Mesenchymal stem cell (in vitro differentiated cells and primary cell): ENCODE results near the gene UNC50.

Source experiments
- DNase-seq: peaks from one replicate; pipeline ENCODE4 v3.0.0-alpha.2; 2013
- H2AFZ ChIP-seq: one replicate; pipeline ENCODE4 v1.6.1; 2013; ENCODE audit warnings: low read depth, mild to moderate bottlenecking, control low read depth, inconsistent platforms, low read length, moderate library complexity
- H2AK5ac ChIP-seq: 2 replicates; pipeline ENCODE4 v1.6.1; 2013; ENCODE audit warnings: low read length, moderate library complexity, mild to moderate bottlenecking, inconsistent platforms; ENCODE audit not compliant: severe bottlenecking
- H2BK120ac ChIP-seq: one replicate; pipeline ENCODE4 v1.6.1; 2013; ENCODE audit warnings: low read depth, mild to moderate bottlenecking, inconsistent platforms, low read length, moderate library complexity
- H2BK12ac ChIP-seq, 2 experiments: one replicate each; pipeline ENCODE4 v1.6.1; 2013; ENCODE audit warnings: inconsistent platforms in 2 of 2, low read length in 2 of 2, mild to moderate bottlenecking in 2 of 2, moderate library complexity in 2 of 2, control low read depth in 1 of 2
- H2BK15ac ChIP-seq: one replicate; pipeline ENCODE4 v1.6.1; 2013; ENCODE audit warnings: mild to moderate bottlenecking, low read depth, inconsistent platforms; ENCODE audit not compliant: poor library complexity, severe bottlenecking
- H2BK5ac ChIP-seq: 2 replicates; pipeline ENCODE4 v1.6.1; 2013; ENCODE audit warnings: low read depth, mild to moderate bottlenecking, low read length, control low read depth, inconsistent platforms; ENCODE audit not compliant: poor library complexity, severe bottlenecking
- H3K14ac ChIP-seq, 2 experiments: one replicate each; pipeline ENCODE4 v1.6.1; 2013; ENCODE audit warnings: inconsistent platforms in 2 of 2, low read length in 2 of 2, control low read depth in 1 of 2, mild to moderate bottlenecking in 1 of 2, moderate library complexity in 1 of 2
- H3K18ac ChIP-seq, 2 experiments: one replicate each; pipeline ENCODE4 v1.6.1; 2013; ENCODE audit warnings: inconsistent platforms in 2 of 2, low read length in 2 of 2, control low read depth in 1 of 2, low read depth in 1 of 2, mild to moderate bottlenecking in 1 of 2
- H3K23ac ChIP-seq, 2 experiments: one replicate each; pipeline ENCODE4 v1.6.1; 2013; ENCODE audit warnings: inconsistent platforms in 2 of 2, low read length in 2 of 2, mild to moderate bottlenecking in 2 of 2, moderate library complexity in 2 of 2, control low read depth in 1 of 2
- H3K27ac ChIP-seq: 2 replicates; pipeline ENCODE4 v1.5.1; 2013; ENCODE audit warnings: mild to moderate bottlenecking, moderate library complexity, low read length, control low read depth, inconsistent platforms; ENCODE audit not compliant: poor library complexity, severe bottlenecking
- H3K27me3 ChIP-seq, 2 experiments: 2 replicates each; pipeline versions ENCODE4 v1.6.1 to v1.7.0; 2013; ENCODE audit warnings: low read length in 2 of 2, mild to moderate bottlenecking in 2 of 2, moderate library complexity in 2 of 2, control low read depth in 1 of 2, inconsistent platforms in 1 of 2; ENCODE audit not compliant: control insufficient read depth in 1 of 2, insufficient read depth in 1 of 2
- H3K36me3 ChIP-seq, 2 experiments: 2 replicates each; pipeline versions ENCODE4 v1.6.1 to v1.7.0; 2013; ENCODE audit warnings: low read length in 2 of 2, control low read depth in 1 of 2, inconsistent platforms in 1 of 2, low read depth in 1 of 2, mild to moderate bottlenecking in 1 of 2; ENCODE audit not compliant: insufficient read depth in 2 of 2, control insufficient read depth in 1 of 2
- H3K4ac ChIP-seq, 2 experiments: one replicate each; pipeline ENCODE4 v1.6.1; 2013; ENCODE audit warnings: inconsistent platforms in 2 of 2, low read length in 2 of 2, mild to moderate bottlenecking in 2 of 2, moderate library complexity in 2 of 2, control low read depth in 1 of 2, low read depth in 1 of 2
- H3K4me1 ChIP-seq: 2 replicates; pipeline ENCODE4 v1.6.1; 2013; ENCODE audit warnings: low read depth, low read length, control low read depth; ENCODE audit not compliant: control insufficient read depth, insufficient read depth
- H3K4me2 ChIP-seq: 2 replicates; pipeline ENCODE4 v1.6.1; 2013; ENCODE audit warnings: low read length, mild to moderate bottlenecking, inconsistent platforms; ENCODE audit not compliant: poor library complexity, severe bottlenecking
- H3K4me3 ChIP-seq, 2 experiments: 2 replicates each; pipeline versions ENCODE4 v1.5.1 to v1.7.0; 2013; ENCODE audit warnings: low read length in 2 of 2, mild to moderate bottlenecking in 2 of 2, control low read depth in 1 of 2, low read depth in 1 of 2; ENCODE audit not compliant: insufficient read depth in 1 of 2
- H3K79me1 ChIP-seq: replicated peaks from 2 replicates; pipeline ENCODE4 v1.6.1; 2013; ENCODE audit warnings: mild to moderate bottlenecking, control low read depth, low read length, inconsistent platforms; ENCODE audit not compliant: poor library complexity, severe bottlenecking
- H3K9ac ChIP-seq: 2 replicates; pipeline ENCODE4 v1.7.0; 2013; ENCODE audit warnings: mild to moderate bottlenecking, low read length, moderate library complexity
- H3K9me3 ChIP-seq: 2 replicates; pipeline ENCODE4 v1.7.0; 2013; ENCODE audit warnings: mild to moderate bottlenecking, low read length; ENCODE audit not compliant: control insufficient read depth
- H4K8ac ChIP-seq: one replicate; pipeline ENCODE4 v1.6.1; 2013; ENCODE audit warnings: inconsistent platforms, mild to moderate bottlenecking, low read length, moderate library complexity
- H4K91ac ChIP-seq: one replicate; pipeline ENCODE4 v1.6.1; 2013; ENCODE audit warnings: mild to moderate bottlenecking, low read length, inconsistent platforms
- WGBS: methylation state at CpG from one replicate; pipeline ENCODE4 v1.1.7; 2013; ENCODE audit warnings: mixed read lengths; 5-methylcytosine and 5-hydroxymethylcytosine counted together

UNC50 gene

GRCh38 chr2:98617149-98617548 lies 8.8 kb downstream of the UNC50 start:
- H3K4me2 ChIP-seq, result no peak overlapping the region
- H3K36me3 ChIP-seq, result peaks cover 17 to 66% of the 10 kb centered on the region in 2 experiments
- no peak overlapping the region for H3K4ac ChIP-seq
- no peak for DNase-seq
- H2BK120ac ChIP-seq, result no peak overlapping the region
- H3K18ac ChIP-seq, result no peak overlapping the region
- no peak overlapping the region for H2AFZ ChIP-seq
- H3K27me3 ChIP-seq, result no peaks in the 10 kb centered on the region
- peaks cover 27% of the 10 kb centered on the region for H3K79me1 ChIP-seq
- no peaks in the 10 kb centered on the region for H3K4me1 ChIP-seq
- H3K9me3 ChIP-seq, result no peaks in the 10 kb centered on the region
- no peak overlapping the region for H4K91ac ChIP-seq
- no peak overlapping the region for H3K14ac ChIP-seq
- no peak overlapping the region for H3K4me3 ChIP-seq
- no peak overlapping the region for H4K8ac ChIP-seq
- H2BK15ac ChIP-seq, result no peak overlapping the region
- H3K23ac ChIP-seq, result no peak overlapping the region
- no peak overlapping the region for H2BK12ac ChIP-seq
- no peak overlapping the region for H3K9ac ChIP-seq
- WGBS, result 91% methylated on average over 4 of the region's 5 CpGs
- no peak overlapping the region for H2AK5ac ChIP-seq
- no peak overlapping the region for H3K27ac ChIP-seq
- no peak overlapping the region for H2BK5ac ChIP-seq

- 79% methylated on average over 3 of the region's 5 CpGs for WGBS
- H3K4me1 ChIP-seq, result peaks cover 2% of the 10 kb centered on the region
- no peak overlapping the region for H4K91ac ChIP-seq
- no peak overlapping the region for H3K4ac ChIP-seq
- peaks cover 0 to 1% of the 10 kb centered on the region in 2 experiments for H3K27me3 ChIP-seq
- H3K4me3 ChIP-seq, result no peak overlapping the region
- no peak overlapping the region for H2BK15ac ChIP-seq
- no peak overlapping the region for H2AFZ ChIP-seq
- H3K79me1 ChIP-seq, result no peaks in the 10 kb centered on the region
- H2BK5ac ChIP-seq, result no peak overlapping the region
- no peak overlapping the region for H3K14ac ChIP-seq
- H2BK120ac ChIP-seq, result no peak overlapping the region
- H2AK5ac ChIP-seq, result no peak overlapping the region
- no peaks in the 10 kb centered on the region for H3K9me3 ChIP-seq
- H3K9ac ChIP-seq, result no peak overlapping the region
- H2BK12ac ChIP-seq, result no peak overlapping the region
- H4K8ac ChIP-seq, result no peak overlapping the region
- no peak overlapping the region for H3K4me2 ChIP-seq
- H3K18ac ChIP-seq, result no peak overlapping the region
- H3K27ac ChIP-seq, result no peak overlapping the region
- peaks cover 0 to 3% of the 10 kb centered on the region in 2 experiments for H3K36me3 ChIP-seq
- no peak overlapping the region for H3K23ac ChIP-seq
- no peak for DNase-seq
Measured at GRCh38 chr2:98623657-98624056, 15.3 kb downstream of the UNC50 start.

- peaks cover 0 to 14% of the 10 kb centered on the region in 2 experiments for H3K27me3 ChIP-seq
- H2BK12ac ChIP-seq, result no peak overlapping the region
- no peak overlapping the region for H4K91ac ChIP-seq
- H3K36me3 ChIP-seq, result no peaks in the 10 kb centered on the region
- no peak overlapping the region for H2BK120ac ChIP-seq
- H3K79me1 ChIP-seq, result no peaks in the 10 kb centered on the region
- H3K9ac ChIP-seq, result no peak overlapping the region
- no peak overlapping the region for H2BK15ac ChIP-seq
- H2BK5ac ChIP-seq, result no peak overlapping the region
- H3K23ac ChIP-seq, result no peak overlapping the region
- 68% methylated on average over 3 of the region's 3 CpGs for WGBS
- H3K4me3 ChIP-seq, result no peak overlapping the region
- no peak overlapping the region for H2AFZ ChIP-seq
- H3K27ac ChIP-seq, result no peak overlapping the region
- no peak overlapping the region for H3K18ac ChIP-seq
- H2AK5ac ChIP-seq, result no peak overlapping the region
- no peaks in the 10 kb centered on the region for H3K9me3 ChIP-seq
- H3K14ac ChIP-seq, result no peak overlapping the region
- H3K4ac ChIP-seq, result no peak overlapping the region
- no peaks in the 10 kb centered on the region for H3K4me1 ChIP-seq
- no peak for DNase-seq
- H3K4me2 ChIP-seq, result no peak overlapping the region
- H4K8ac ChIP-seq, result no peak overlapping the region
Measured at GRCh38 chr2:98632351-98632750, 24.0 kb downstream of the UNC50 start.

- H3K23ac ChIP-seq, result no peak overlapping the region
- WGBS, result 52% methylated on average over 9 of the region's 9 CpGs
- H4K91ac ChIP-seq, result no peak overlapping the region
Measured at GRCh38 chr2:98634406-98635092, 26.2 kb downstream of the UNC50 start.

More at GRCh38 chr2:98634406-98635092, 26.2 kb downstream of the UNC50 start:
- H3K4ac ChIP-seq, result no peak overlapping the region
- no peaks in the 10 kb centered on the region for H3K4me1 ChIP-seq
- no peak overlapping the region for H4K8ac ChIP-seq
- no peak overlapping the region for H2BK15ac ChIP-seq
- no peak overlapping the region for H3K18ac ChIP-seq
- no peaks in the 10 kb centered on the region for H3K36me3 ChIP-seq
- no peak for DNase-seq
- H2BK5ac ChIP-seq, result no peak overlapping the region
- H2BK12ac ChIP-seq, result no peak overlapping the region
- H2BK120ac ChIP-seq, result no peak overlapping the region
- H3K27ac ChIP-seq, result no peak overlapping the region
- no peak overlapping the region for H3K4me2 ChIP-seq
- H3K4me3 ChIP-seq, result no peak overlapping the region
- H3K27me3 ChIP-seq, result peaks cover 0 to 14% of the 10 kb centered on the region in 2 experiments
- H3K14ac ChIP-seq, result no peak overlapping the region
- no peaks in the 10 kb centered on the region for H3K79me1 ChIP-seq
- no peak overlapping the region for H2AFZ ChIP-seq
- H3K9ac ChIP-seq, result no peak overlapping the region
- no peaks in the 10 kb centered on the region for H3K9me3 ChIP-seq
- no peak overlapping the region for H2AK5ac ChIP-seq
